Fibroblast of mammary gland (primary cell): ENCODE data around the gene APOB.

ENCODE experiments used
- DNase-seq: peaks from one replicate; pipeline ENCODE4 v3.0.0-alpha.2; 2010; ENCODE audit warnings: low read depth
- H3K4me3 ChIP-seq: 2 replicates; pipeline ENCODE4 v1.5.1; 2011; ENCODE audit warnings: low read depth, mild to moderate bottlenecking, low read length, moderate library complexity; ENCODE audit not compliant: control insufficient read depth
- TF ChIP-seq, protein P1 (sequence below): conservative IDR thresholded peaks from 2 replicates; pipeline ENCODE4 v1.5.1; 2011; ENCODE audit warnings: low read depth, low read length, inconsistent platforms; ENCODE audit not compliant: control insufficient read depth, insufficient read depth

Gene APOB

DNA sequence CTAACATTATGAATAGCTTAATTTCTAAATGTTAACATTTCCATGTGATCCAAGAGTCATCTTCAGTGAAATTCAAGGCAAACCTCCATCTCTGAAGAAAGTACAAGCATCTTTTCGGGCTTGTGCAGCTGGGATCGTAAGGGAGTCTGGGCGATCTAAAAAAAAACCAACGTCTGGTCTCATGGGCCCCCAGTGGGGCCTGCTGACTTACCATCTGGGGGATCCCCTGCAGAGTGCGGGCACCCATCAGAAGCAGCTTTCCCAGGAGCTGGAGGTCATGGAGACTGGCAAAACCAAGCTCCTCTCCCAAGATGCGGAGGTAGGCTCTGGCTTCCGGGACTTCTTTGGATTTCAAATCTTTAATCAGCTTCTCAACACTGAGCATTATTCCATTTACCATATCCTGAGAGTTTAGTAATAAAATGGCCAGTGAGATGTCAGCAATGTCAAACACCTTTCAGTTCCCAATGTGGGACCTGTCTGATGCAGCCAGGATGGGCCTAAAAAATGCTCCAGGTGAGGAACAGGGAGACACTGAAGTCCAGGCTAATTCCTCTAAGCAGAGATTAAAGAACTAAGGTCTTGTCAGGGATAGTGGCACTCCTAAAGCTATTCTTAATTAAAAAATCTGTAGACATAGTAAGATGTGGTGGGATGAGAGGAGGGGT, 19.0 kb downstream of the APOB start:
- TF ChIP-seq, protein P1, sequence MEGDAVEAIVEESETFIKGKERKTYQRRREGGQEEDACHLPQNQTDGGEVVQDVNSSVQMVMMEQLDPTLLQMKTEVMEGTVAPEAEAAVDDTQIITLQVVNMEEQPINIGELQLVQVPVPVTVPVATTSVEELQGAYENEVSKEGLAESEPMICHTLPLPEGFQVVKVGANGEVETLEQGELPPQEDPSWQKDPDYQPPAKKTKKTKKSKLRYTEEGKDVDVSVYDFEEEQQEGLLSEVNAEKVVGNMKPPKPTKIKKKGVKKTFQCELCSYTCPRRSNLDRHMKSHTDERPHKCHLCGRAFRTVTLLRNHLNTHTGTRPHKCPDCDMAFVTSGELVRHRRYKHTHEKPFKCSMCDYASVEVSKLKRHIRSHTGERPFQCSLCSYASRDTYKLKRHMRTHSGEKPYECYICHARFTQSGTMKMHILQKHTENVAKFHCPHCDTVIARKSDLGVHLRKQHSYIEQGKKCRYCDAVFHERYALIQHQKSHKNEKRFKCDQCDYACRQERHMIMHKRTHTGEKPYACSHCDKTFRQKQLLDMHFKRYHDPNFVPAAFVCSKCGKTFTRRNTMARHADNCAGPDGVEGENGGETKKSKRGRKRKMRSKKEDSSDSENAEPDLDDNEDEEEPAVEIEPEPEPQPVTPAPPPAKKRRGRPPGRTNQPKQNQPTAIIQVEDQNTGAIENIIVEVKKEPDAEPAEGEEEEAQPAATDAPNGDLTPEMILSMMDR, result no peak
- no peak overlapping the region for H3K4me3 ChIP-seq
- no peak for DNase-seq

DNA sequence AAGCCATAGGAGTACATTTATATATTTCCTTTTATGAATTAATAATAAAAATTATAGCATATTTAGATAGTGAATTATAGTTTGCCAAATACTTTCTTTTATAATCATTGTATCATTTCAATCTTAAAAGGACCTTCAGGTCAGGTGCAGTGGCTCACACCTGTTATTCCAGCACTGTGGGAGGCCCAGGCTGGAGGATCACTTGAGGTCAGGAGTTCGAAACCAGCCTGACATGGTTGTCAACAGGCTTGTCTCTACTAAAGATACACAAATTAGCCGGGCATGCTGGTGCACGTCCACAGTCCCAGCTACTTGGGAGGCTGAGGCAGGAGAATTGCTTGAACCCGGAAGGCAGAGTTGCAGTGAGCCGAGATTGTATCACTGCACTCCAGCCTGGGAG, 19.7 kb downstream of the APOB start:
- TF ChIP-seq, protein P1, result no peak
- no peak overlapping the region for H3K4me3 ChIP-seq

DNA sequence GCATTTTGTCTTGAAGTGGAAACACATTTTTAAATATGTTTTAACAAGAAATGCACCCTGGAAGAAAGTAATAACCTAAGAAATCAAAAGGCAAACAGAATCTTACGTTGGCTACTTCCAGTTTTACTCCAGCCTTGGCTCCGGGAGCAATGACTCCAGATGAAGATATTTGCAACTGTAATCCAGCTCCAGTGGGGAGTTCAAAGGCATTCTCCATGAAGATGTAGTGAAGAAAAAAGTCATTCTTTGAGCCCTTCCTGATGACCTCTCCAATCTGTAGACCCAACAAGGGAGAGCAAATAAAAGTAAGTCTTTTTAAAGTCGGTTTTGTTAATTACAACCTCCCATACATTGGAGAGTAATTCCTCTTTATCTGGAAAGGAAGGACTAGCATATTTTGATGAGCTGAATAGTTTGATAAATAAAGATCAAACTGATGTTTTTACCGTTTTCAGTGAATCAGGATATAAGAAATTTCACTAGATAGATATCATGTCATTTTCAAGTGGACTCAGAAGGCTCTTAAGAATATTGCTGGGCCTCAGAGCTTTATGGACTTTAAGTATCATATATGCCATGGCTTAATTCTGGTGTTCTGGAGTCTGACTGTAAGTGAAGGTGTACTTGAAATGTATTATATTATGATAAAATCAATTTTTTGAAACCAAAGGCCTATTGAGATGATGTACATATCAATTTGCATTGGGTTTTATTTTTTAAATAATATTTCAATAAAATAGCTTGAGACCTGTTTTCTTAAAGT, 20.3 kb downstream of the APOB start:
- TF ChIP-seq, protein P1, result no peak
- DNase-seq, result no peak
- no peak overlapping the region for H3K4me3 ChIP-seq

More for the DNA sequence above, 19.7 kb downstream of the APOB start:
- DNase-seq, result no peak

DNA sequence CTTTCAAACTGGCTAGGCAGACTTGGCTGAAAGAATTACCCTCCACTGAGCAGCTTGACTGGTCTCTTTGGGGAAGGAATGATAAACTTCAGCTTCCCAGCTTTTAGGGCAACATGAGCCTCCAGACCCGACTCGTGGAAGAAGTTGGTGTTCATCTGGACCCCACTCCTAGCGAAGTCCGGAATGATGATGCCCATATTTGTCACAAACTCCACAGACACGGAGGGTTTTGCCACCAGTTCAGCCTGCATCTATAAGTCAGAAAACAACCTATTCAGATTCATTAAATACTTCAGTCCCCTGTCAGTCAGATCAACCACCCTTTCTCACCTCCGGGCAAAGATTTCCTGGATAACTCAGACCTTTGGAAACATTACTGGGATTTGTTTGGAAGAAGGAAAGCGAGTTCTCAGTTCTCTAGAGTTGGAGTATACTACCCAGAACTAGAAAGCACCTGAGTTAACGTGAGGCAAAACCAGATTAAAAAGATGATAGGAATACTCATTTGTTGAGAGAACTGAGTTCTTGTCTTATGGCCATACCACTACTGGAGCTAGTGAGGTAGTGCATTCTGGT, 21.0 kb downstream of the APOB start:
- DNase-seq, result no peak
- TF ChIP-seq, protein P1, result no peak
- H3K4me3 ChIP-seq, result no peak overlapping the region

DNA sequence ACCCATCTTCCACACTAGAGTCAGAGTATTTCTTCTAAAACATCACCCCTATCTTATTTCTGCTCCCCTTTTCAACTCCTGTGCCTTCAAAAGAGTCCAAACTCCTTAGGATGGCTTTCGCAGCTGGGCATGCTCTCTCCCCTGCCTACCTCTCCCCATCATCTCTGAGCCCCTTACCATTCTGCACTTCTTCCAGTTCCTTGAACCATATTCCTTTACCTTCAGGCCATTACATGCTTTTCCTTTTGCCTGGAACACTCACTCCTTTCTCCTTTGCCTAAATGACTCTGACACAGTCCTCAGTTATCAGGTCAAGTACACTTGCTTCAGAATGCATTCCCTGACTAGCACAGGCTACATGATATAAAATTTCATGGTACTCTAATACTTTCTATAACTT, 22.4 kb downstream of the APOB start:
- TF ChIP-seq, protein P1, result no peak
- H3K4me3 ChIP-seq, result no peak overlapping the region

DNA sequence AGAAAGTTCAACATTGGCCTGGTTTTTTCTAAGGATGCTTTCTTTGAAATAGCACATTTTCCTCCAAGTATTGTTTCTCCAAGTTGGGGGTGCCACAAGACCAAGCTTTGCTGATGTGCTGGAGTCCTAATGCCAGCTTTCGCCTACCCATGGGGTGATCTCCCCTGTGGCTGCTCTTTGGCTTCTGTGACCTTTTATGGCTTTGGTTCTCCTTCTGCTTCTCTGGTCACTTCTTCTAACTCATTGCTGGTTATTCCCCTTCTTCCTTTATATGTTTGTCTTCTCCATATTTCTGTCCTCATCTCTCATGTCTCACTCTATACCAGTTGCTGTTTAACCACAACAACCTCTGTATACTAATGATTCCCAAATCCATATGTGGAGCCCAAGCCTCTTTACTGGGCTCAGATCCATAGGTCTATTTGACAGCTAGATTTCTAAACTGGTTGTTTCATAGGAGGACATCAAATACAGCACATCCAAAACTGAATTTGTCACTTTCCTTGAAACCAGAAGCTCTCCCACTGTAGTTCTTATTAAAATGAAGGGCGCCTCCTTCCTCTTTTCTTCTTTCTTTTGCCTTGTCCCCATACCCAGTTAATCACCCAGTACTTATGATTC, 23.1 kb downstream of the APOB start:
- no peak overlapping the region for H3K4me3 ChIP-seq
- TF ChIP-seq, protein P1, result no peak
- DNase-seq, result no peak

More for the DNA sequence above, 22.4 kb downstream of the APOB start:
- DNase-seq, result no peak
